ENCODE measurements around the gene CERS6.

GRCh38 chr2:168650139-168650538 is 194.1 kb downstream of the CERS6 start:
- TF ChIP-seq, protein P1, sequence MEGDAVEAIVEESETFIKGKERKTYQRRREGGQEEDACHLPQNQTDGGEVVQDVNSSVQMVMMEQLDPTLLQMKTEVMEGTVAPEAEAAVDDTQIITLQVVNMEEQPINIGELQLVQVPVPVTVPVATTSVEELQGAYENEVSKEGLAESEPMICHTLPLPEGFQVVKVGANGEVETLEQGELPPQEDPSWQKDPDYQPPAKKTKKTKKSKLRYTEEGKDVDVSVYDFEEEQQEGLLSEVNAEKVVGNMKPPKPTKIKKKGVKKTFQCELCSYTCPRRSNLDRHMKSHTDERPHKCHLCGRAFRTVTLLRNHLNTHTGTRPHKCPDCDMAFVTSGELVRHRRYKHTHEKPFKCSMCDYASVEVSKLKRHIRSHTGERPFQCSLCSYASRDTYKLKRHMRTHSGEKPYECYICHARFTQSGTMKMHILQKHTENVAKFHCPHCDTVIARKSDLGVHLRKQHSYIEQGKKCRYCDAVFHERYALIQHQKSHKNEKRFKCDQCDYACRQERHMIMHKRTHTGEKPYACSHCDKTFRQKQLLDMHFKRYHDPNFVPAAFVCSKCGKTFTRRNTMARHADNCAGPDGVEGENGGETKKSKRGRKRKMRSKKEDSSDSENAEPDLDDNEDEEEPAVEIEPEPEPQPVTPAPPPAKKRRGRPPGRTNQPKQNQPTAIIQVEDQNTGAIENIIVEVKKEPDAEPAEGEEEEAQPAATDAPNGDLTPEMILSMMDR (IDR thresholded peaks at IDR 0.05), result no peak
- TF ChIP-seq POLR2A (IDR thresholded peaks at IDR 0.05) (no peak), POLR2AphosphoS5 (IDR thresholded peaks at IDR 0.05) (no peak)

Data from breast epithelium (tissue), 3 donors.